Activated T-cell treated with anti-CD3 and anti-CD28 coated beads, Interleukin-2, amount 50 U/mL, for 48 hours (primary cell): ENCODE data around the gene HOXA13.

Experiments used
- DNase-seq, 2 experiments: peaks; one replicate each; pipeline ENCODE4 v3.0.0-alpha.2; 2020

HOXA13 gene

GRCh38 chr7:27237735-27238334 is 37.9 kb upstream of the HOXA13 start:
- DNase-seq = no peak

GRCh38 chr7:27235387-27236311 is 35.8 kb upstream of the HOXA13 start:
- no peak for DNase-seq

GRCh38 chr7:27229448-27229847 is 29.6 kb upstream of the HOXA13 start:
- DNase-seq = no peak

- no peak for DNase-seq
Observed at GRCh38 chr7:27224983-27225934, 25.4 kb upstream of the HOXA13 start.

- DNase-seq = no peak
Observed at GRCh38 chr7:27223941-27224575, 24.2 kb upstream of the HOXA13 start.

GRCh38 chr7:27221201-27221797 is 21.4 kb upstream of the HOXA13 start:
- DNase-seq = no peak

GRCh38 chr7:27220440-27220955 is 20.6 kb upstream of the HOXA13 start:
- no peak for DNase-seq

- DNase-seq = no peak
Observed at GRCh38 chr7:27219821-27220220, 19.9 kb upstream of the HOXA13 start.

- DNase-seq = no peak
Observed at GRCh38 chr7:27217951-27218350, 18.1 kb upstream of the HOXA13 start.

GRCh38 chr7:27215356-27215755 is 15.5 kb upstream of the HOXA13 start:
- no peak for DNase-seq

- no peak for DNase-seq
Observed at GRCh38 chr7:27214239-27214950, 14.5 kb upstream of the HOXA13 start.

- no peak for DNase-seq
Observed at GRCh38 chr7:27213433-27214238, 13.7 kb upstream of the HOXA13 start.

GRCh38 chr7:27212497-27213432 is 12.9 kb upstream of the HOXA13 start:
- peak in 1 of 2 experiments; percentile 32 for DNase-seq

GRCh38 chr7:27211764-27212204 is 11.9 kb upstream of the HOXA13 start:
- no peak for DNase-seq

GRCh38 chr7:27211084-27211446 is 11.2 kb upstream of the HOXA13 start:
- DNase-seq = no peak

GRCh38 chr7:27210441-27211083 is 10.7 kb upstream of the HOXA13 start:
- DNase-seq = peak; percentile 65 to 73

- DNase-seq = no peak
Observed at GRCh38 chr7:27209933-27210440, 10.1 kb upstream of the HOXA13 start.

GRCh38 chr7:27208998-27209397 is 9.1 kb upstream of the HOXA13 start:
- no peak for DNase-seq
